Activated CD4-positive, alpha-beta T cell treated with anti-CD3 and anti-CD28 coated beads for 36 hours (primary cell): ENCODE measurements around the gene MSN. TPM values are rescaled to one million over a fixed set of nuclear protein-coding genes. Genes with fewer than 3 reads are reported as not detected.

ENCODE experiments used
- ATAC-seq: fragments of 200-7000 bp; cut with Tn5 transposase; one replicate; pipeline ENCODE4 v1.10.0; 2021; ENCODE audit warnings: mild to moderate bottlenecking, moderate library complexity
- CTCF ChIA-PET: fragments of 350-600 bp; sonication (Branson Sonifier 250); formaldehyde crosslinking; loops from one replicate; lab custom pipeline; 2021; ENCODE audit warnings: antibody characterized with exemption; lab: Charles Lee
- POLR2A ChIA-PET: fragments of 350-600 bp; sonication (Branson Sonifier 250); formaldehyde crosslinking; loops from one replicate; lab custom pipeline; 2021; ENCODE audit warnings: antibody characterized with exemption, inconsistent platforms; lab: Charles Lee
- DNase-seq: peaks from one replicate; pipeline ENCODE4 v3.0.0-alpha.2; 2020
- H3K27ac Mint-ChIP-seq: one replicate; pipeline ENCODE4 v1.8.0; 2021; ENCODE audit warnings: mixed read lengths
- H3K27me3 Mint-ChIP-seq: one replicate; pipeline ENCODE4 v1.8.0; 2021; ENCODE audit warnings: mixed read lengths
- H3K36me3 Mint-ChIP-seq: one replicate; pipeline ENCODE4 v1.8.0; 2021; ENCODE audit warnings: low read depth, mixed read lengths
- H3K4me1 Mint-ChIP-seq: one replicate; pipeline ENCODE4 v1.8.0; 2021; ENCODE audit warnings: mixed read lengths
- H3K4me3 Mint-ChIP-seq: one replicate; pipeline ENCODE4 v1.8.0; 2021; ENCODE audit warnings: mild to moderate bottlenecking, moderate library complexity, mixed read lengths
- H3K9me3 Mint-ChIP-seq: one replicate; pipeline ENCODE4 v1.8.0; 2021; ENCODE audit warnings: low read depth, mixed read lengths
- intact Hi-C, 2 experiments: fragments of 100-400 bp; cut with DNase I in 1 of 2; cut with micrococcal nuclease in 1 of 2; formaldehyde crosslinking; loops; one replicate each; pipeline versions ENCODE4 v1.14.2 to v1.15.1; 2022 to 2024; cut with DNase I, micrococcal nuclease
- total RNA-seq, 2 experiments: library from RNA; stranded (reverse); gene quantifications; one replicate each; pipeline ENCODE4 v1.2.3, GENCODE V29; 2021

The MSN gene
- total RNA-seq, 2 experiments from 2014 or later: 476 to 609 TPM

- no peaks in the 10 kb centered on the region for H3K36me3 Mint-ChIP-seq
- CTCF ChIA-PET: no interaction called here
- no peaks in the 10 kb centered on the region for H3K27me3 Mint-ChIP-seq
- peak; percentile 70 for ATAC-seq
- no peak overlapping the region for H3K27ac Mint-ChIP-seq
- intact Hi-C loops: no loop called here
- POLR2A ChIA-PET: no interaction called here
- no peak overlapping the region for H3K4me3 Mint-ChIP-seq
- no peak for DNase-seq
- H3K9me3 Mint-ChIP-seq: no peaks in the 10 kb centered on the region
- peaks cover 19% of the 10 kb centered on the region for H3K4me1 Mint-ChIP-seq
Measured at GRCh38 chrX:65783746-65784145, 116.3 kb downstream of the MSN start.

Other genes starting within 250 kb of the MSN start
- gene LAS1L, start 132.9 kb upstream of the MSN start, total RNA-seq: 10 to 100 TPM; 56.4 to 64.0 TPM